ENCODE data around the gene ZFP69B. TPM values are rescaled to one million over a fixed set of nuclear protein-coding genes. Genes with fewer than 3 reads are reported as not detected.

ZFP69B gene
- total RNA-seq, 1 experiment from 2014 or later, result 11.6 TPM

- POLR2A ChIA-PET, result no interaction called here
Measured at GRCh38 chr1:40423951-40424618, 26.2 kb upstream of the ZFP69B start.

GRCh38 chr1:40425198-40425597 lies 25.1 kb upstream of the ZFP69B start:
- POLR2A ChIA-PET, result no interaction called here
- BruUV-seq (replicated peaks), result no TSS peak
- no peak overlapping the region for H3K27ac ChIP-seq (ENCODE audit: low read length)
- no peaks in the 10 kb centered on the region for H3K36me3 ChIP-seq (ENCODE audit: control insufficient read depth, insufficient read depth, low read length)
- DNase-seq (ENCODE audit: low read depth, low spot score), result no peak
- no peaks in the 10 kb centered on the region for H3K9me3 ChIP-seq (ENCODE audit: control insufficient read depth, insufficient read depth, low read depth, low read length)
- no peaks in the 10 kb centered on the region for H3K27me3 ChIP-seq (ENCODE audit: control insufficient read depth, insufficient read depth, low read length)
- H3K4me3 ChIP-seq (ENCODE audit: low read depth in 2 of 2, low read length in 2 of 2), result no peak overlapping the region
- no peak for ATAC-seq
- CTCF ChIA-PET, result interaction anchor here (1.0 kb wide), 1 partner anchor 15 kb away, joined by 5 read pairs; no protein-coding TSS in a partner anchor
- TF ChIP-seq POLR2AphosphoS5 (IDR thresholded peaks at IDR 0.05; ENCODE audit: low read depth, low read length), result no peak
- no peak for TF ChIP-seq CTCF (IDR thresholded peaks at IDR 0.05)
- TF ChIP-seq TCF7L2 (IDR thresholded peaks at IDR 0.05; ENCODE audit: low read depth, low read length), result no peak
- no peak for TF ChIP-seq SIN3A (IDR thresholded peaks at IDR 0.05; ENCODE audit: borderline replicate concordance, insufficient read depth, low read depth, low read length)
- TF ChIP-seq REST (IDR thresholded peaks at IDR 0.05; ENCODE audit: insufficient read depth in 1 of 2, low read depth in 2 of 2, low read length in 1 of 2), result no peak
- in situ Hi-C loops (cut with HindIII; ENCODE audit: low pct_unique_long_range_greater_than_20kb, low sequenced_read_pairs) (no loop called here), intact Hi-C loops (cut with micrococcal nuclease; ENCODE audit: unreplicated experiment) (no loop called here)
- H3K4me1 ChIP-seq (ENCODE audit: control insufficient read depth, insufficient read depth, low read length), result no peaks in the 10 kb centered on the region

More at GRCh38 chr1:40423951-40424618, 26.2 kb upstream of the ZFP69B start:
- in situ Hi-C loops (cut with HindIII; ENCODE audit: low pct_unique_long_range_greater_than_20kb, low sequenced_read_pairs) (no loop called here), intact Hi-C loops (cut with micrococcal nuclease; ENCODE audit: unreplicated experiment) (no loop called here)
- ATAC-seq, result no peak
- Histone ChIP-seq H3K27me3 (ENCODE audit: control insufficient read depth, insufficient read depth, low read length) (no peaks in the 10 kb centered on the region), H3K9me3 (ENCODE audit: control insufficient read depth, insufficient read depth, low read depth, low read length) (no peaks in the 10 kb centered on the region), H3K4me3 (ENCODE audit: low read depth in 2 of 2, low read length in 2 of 2) (no peak overlapping the region), H3K4me1 (ENCODE audit: control insufficient read depth, insufficient read depth, low read length) (no peaks in the 10 kb centered on the region), H3K36me3 (ENCODE audit: control insufficient read depth, insufficient read depth, low read length) (no peaks in the 10 kb centered on the region), H3K27ac (ENCODE audit: low read length) (no peak overlapping the region)
- TF ChIP-seq SIN3A (IDR thresholded peaks at IDR 0.05; ENCODE audit: borderline replicate concordance, insufficient read depth, low read depth, low read length) (no peak), TCF7L2 (IDR thresholded peaks at IDR 0.05; ENCODE audit: low read depth, low read length) (no peak), POLR2AphosphoS5 (IDR thresholded peaks at IDR 0.05; ENCODE audit: low read depth, low read length) (no peak), CTCF (IDR thresholded peaks at IDR 0.05) (no peak), REST (IDR thresholded peaks at IDR 0.05; ENCODE audit: insufficient read depth in 1 of 2, low read depth in 2 of 2, low read length in 1 of 2) (no peak)
- CTCF ChIA-PET, result no interaction called here
- no TSS peak for BruUV-seq (replicated peaks)
- no peak for DNase-seq (ENCODE audit: low read depth, low spot score)
